Nephron (organoid): ENCODE data around the gene SLC7A8.
A peak's percentile ranks its signal among the peaks of the same experiment; 100 is the strongest.

Source experiments
- H3K27ac Mint-ChIP-seq, 3 experiments: 2 replicates each; pipeline ENCODE4 v1.8.0; 2020; ENCODE audit warnings: mixed read lengths in 3 of 3, mild to moderate bottlenecking in 2 of 3, moderate library complexity in 1 of 3
- H3K27me3 Mint-ChIP-seq: 2 replicates; pipeline ENCODE4 v1.8.0; 2021; ENCODE audit warnings: low read depth, mild to moderate bottlenecking, moderate library complexity, mixed read lengths
- H3K36me3 Mint-ChIP-seq: 2 replicates; pipeline ENCODE4 v1.8.0; 2020; ENCODE audit warnings: low read depth, mixed read lengths
- H3K4me1 Mint-ChIP-seq: 2 replicates; pipeline ENCODE4 v1.8.0; 2020; ENCODE audit warnings: mixed read lengths
- H3K4me3 Mint-ChIP-seq, 3 experiments: 2 replicates each; pipeline ENCODE4 v1.8.0; 2020; ENCODE audit warnings: mild to moderate bottlenecking in 3 of 3, mixed read lengths in 3 of 3, moderate library complexity in 2 of 3
- H3K9me3 Mint-ChIP-seq: 2 replicates; pipeline ENCODE4 v1.8.0; 2020; ENCODE audit warnings: mixed read lengths
- CTCF ChIP-seq, 3 experiments: fragments of 200-600 bp; sonication (generic); IDR thresholded peaks; one replicate each; pipeline ENCODE4 v1.5.0; 2021; ENCODE audit warnings: antibody characterized with exemption in 3 of 3; ENCODE audit not compliant: unreplicated experiment in 3 of 3

SLC7A8 gene

GRCh38 chr14:23115039-23115731 is 68.3 kb downstream of the SLC7A8 start:
- H3K4me3 Mint-ChIP-seq, result no peak overlapping the region
- no peaks in the 10 kb centered on the region for H3K9me3 Mint-ChIP-seq
- no peak for TF ChIP-seq CTCF (IDR thresholded peaks at IDR 0.05; ENCODE audit: unreplicated experiment in 3 of 3)
- peaks cover 3% of the 10 kb centered on the region for H3K27me3 Mint-ChIP-seq
- H3K36me3 Mint-ChIP-seq, result no peaks in the 10 kb centered on the region
- peaks cover 7% of the 10 kb centered on the region for H3K4me1 Mint-ChIP-seq
- no peak overlapping the region for H3K27ac Mint-ChIP-seq

GRCh38 chr14:23114669-23115038 is 68.8 kb downstream of the SLC7A8 start:
- Mint-ChIP-seq H3K27me3 (peaks cover 3% of the 10 kb centered on the region), H3K4me1 (peaks cover 6% of the 10 kb centered on the region), H3K9me3 (no peaks in the 10 kb centered on the region), H3K27ac (peak overlapping the region in 2 of 3 experiments; percentile 22 to 29), H3K4me3 (no peak overlapping the region), H3K36me3 (no peaks in the 10 kb centered on the region)
- no peak for TF ChIP-seq CTCF (IDR thresholded peaks at IDR 0.05; ENCODE audit: unreplicated experiment in 3 of 3)

GRCh38 chr14:23114120-23114458 is 69.4 kb downstream of the SLC7A8 start:
- H3K36me3 Mint-ChIP-seq, result no peaks in the 10 kb centered on the region
- H3K4me3 Mint-ChIP-seq, result no peak overlapping the region
- peaks cover 3% of the 10 kb centered on the region for H3K27me3 Mint-ChIP-seq
- peaks cover 6% of the 10 kb centered on the region for H3K4me1 Mint-ChIP-seq
- no peaks in the 10 kb centered on the region for H3K9me3 Mint-ChIP-seq
- no peak for TF ChIP-seq CTCF (IDR thresholded peaks at IDR 0.05; ENCODE audit: unreplicated experiment in 3 of 3)
- peak overlapping the region in 2 of 3 experiments; percentile 22 to 29 for H3K27ac Mint-ChIP-seq

GRCh38 chr14:23113431-23114119 is 69.9 kb downstream of the SLC7A8 start:
- no peak for TF ChIP-seq CTCF (IDR thresholded peaks at IDR 0.05; ENCODE audit: unreplicated experiment in 3 of 3)
- Mint-ChIP-seq H3K27ac (peak overlapping the region in 1 of 3 experiments; percentile 43), H3K4me3 (no peak overlapping the region), H3K4me1 (peaks cover 6% of the 10 kb centered on the region), H3K27me3 (peaks cover 3% of the 10 kb centered on the region), H3K36me3 (no peaks in the 10 kb centered on the region), H3K9me3 (no peaks in the 10 kb centered on the region)

GRCh38 chr14:23112359-23113178 is 70.9 kb downstream of the SLC7A8 start:
- Mint-ChIP-seq H3K27ac (no peak overlapping the region), H3K4me3 (no peak overlapping the region), H3K27me3 (peaks cover 3% of the 10 kb centered on the region), H3K9me3 (no peaks in the 10 kb centered on the region), H3K4me1 (peaks cover 6% of the 10 kb centered on the region), H3K36me3 (no peaks in the 10 kb centered on the region)
- no peak for TF ChIP-seq CTCF (IDR thresholded peaks at IDR 0.05; ENCODE audit: unreplicated experiment in 3 of 3)
